Transverse colon (tissue), 4 donors: ENCODE measurements around the gene WDCP.

Experiments used
- EP300 ChIP-seq: sonication (generic); formaldehyde crosslinking; IDR thresholded peaks from one replicate; pipeline ENCODE4 v1.6.1; 2017; ENCODE audit warnings: antibody characterized with exemption, low read depth
- POLR2A ChIP-seq: fragments of 450-650 bp; IDR thresholded peaks from one replicate; pipeline ENCODE4 v1.6.1; 2016; ENCODE audit warnings: antibody characterized with exemption, mild to moderate bottlenecking, moderate library complexity
- POLR2AphosphoS5 ChIP-seq, 3 donors: sonication (generic); formaldehyde crosslinking; IDR thresholded peaks; one replicate each; pipeline ENCODE4 v1.6.1; 2016; ENCODE audit warnings: antibody characterized with exemption in 3 of 3
- TF ChIP-seq, protein P1 (sequence below), 5 experiments: fragments of 200-600 bp in 3 of 5; fragments of 450-650 bp in 2 of 5; sonication (generic) in 3 of 5; IDR thresholded peaks; 1 replicate in 2 of 5; 2 replicates in 3 of 5; pipeline ENCODE4 v1.5.1; 2016 to 2017; ENCODE audit warnings: antibody characterized with exemption in 5 of 5, inconsistent platforms in 3 of 5, mild to moderate bottlenecking in 2 of 5, moderate library complexity in 1 of 5

DNA sequence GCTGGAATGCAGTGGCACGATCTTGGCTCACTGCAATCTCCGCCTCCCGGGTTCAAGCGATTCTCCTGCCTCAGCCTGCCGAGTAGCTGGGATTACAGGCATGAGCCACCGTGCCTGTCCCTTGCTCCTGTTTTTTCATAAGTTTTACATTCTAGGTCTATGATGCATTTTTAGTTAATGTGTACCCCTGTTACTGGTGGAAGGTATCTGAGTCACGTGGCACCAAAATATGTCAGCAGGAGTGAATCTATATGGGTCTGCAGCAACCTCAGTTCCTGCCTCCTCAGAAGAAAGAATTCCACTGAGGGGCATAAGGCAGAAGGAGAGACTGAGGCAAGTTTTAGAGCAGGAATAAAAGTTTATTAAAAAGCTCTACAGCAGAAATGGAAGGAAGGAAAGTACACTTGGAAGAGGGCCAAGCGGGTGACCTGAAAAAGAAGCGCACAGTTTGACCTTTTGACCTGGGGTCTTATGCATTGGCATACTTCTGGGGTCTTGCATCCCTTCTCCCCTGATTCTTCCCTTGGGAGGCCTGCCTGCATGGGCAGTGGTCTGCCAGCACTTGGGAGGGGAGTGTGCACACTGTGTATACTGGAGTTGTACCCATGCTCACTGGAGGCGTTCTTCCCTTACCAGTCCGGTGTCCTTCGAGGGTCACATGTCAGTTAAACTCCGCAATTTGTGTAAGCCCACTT is 38.4 kb downstream of the WDCP start:
- TF ChIP-seq, protein P1, sequence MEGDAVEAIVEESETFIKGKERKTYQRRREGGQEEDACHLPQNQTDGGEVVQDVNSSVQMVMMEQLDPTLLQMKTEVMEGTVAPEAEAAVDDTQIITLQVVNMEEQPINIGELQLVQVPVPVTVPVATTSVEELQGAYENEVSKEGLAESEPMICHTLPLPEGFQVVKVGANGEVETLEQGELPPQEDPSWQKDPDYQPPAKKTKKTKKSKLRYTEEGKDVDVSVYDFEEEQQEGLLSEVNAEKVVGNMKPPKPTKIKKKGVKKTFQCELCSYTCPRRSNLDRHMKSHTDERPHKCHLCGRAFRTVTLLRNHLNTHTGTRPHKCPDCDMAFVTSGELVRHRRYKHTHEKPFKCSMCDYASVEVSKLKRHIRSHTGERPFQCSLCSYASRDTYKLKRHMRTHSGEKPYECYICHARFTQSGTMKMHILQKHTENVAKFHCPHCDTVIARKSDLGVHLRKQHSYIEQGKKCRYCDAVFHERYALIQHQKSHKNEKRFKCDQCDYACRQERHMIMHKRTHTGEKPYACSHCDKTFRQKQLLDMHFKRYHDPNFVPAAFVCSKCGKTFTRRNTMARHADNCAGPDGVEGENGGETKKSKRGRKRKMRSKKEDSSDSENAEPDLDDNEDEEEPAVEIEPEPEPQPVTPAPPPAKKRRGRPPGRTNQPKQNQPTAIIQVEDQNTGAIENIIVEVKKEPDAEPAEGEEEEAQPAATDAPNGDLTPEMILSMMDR (IDR thresholded peaks at IDR 0.05) = no peak
- no peak for TF ChIP-seq POLR2A
- TF ChIP-seq EP300 = no peak
- no peak for TF ChIP-seq POLR2AphosphoS5 (IDR thresholded peaks at IDR 0.05)
